T47D (cell line): Measurements from ENCODE around the gene PHLPP1.

Experiments
- DNase-seq, 2 experiments: peaks; one replicate each; pipeline versions ENCODE4 v3.0.0 to v3.0.0-alpha.2; 2011 to 2012; ENCODE audit warnings: low read depth in 1 of 2, low spot score in 1 of 2
- JUND ChIP-seq: IDR thresholded peaks from 2 replicates; pipeline ENCODE4 v1.6.1; 2012; ENCODE audit warnings: low read depth
- in situ Hi-C: cut with HindIII; loops from 2 replicates; pipeline ENCODE4 v1.10.0; 2016; ENCODE audit warnings: low sequenced_read_pairs, low pct_unique_long_range_greater_than_20kb

Gene PHLPP1

GRCh38 chr18:62844850-62845643 lies 129.7 kb downstream of the PHLPP1 start:
- DNase-seq, result no peak
- in situ Hi-C loops, result no loop called here
- TF ChIP-seq JUND, result no peak

GRCh38 chr18:62846313-62846712 lies 131.0 kb downstream of the PHLPP1 start:
- no peak for TF ChIP-seq JUND
- DNase-seq, result no peak
- in situ Hi-C loops, result no loop called here

GRCh38 chr18:62847081-62847480 lies 131.7 kb downstream of the PHLPP1 start:
- TF ChIP-seq JUND, result no peak
- in situ Hi-C loops, result no loop called here
- DNase-seq, result no peak

- in situ Hi-C loops, result no loop called here
- DNase-seq, result no peak
- no peak for TF ChIP-seq JUND
Observed at GRCh38 chr18:62848946-62849345, 133.6 kb downstream of the PHLPP1 start.

- no peak for DNase-seq
- TF ChIP-seq JUND, result no peak
- in situ Hi-C loops, result no loop called here
Observed at GRCh38 chr18:62850619-62851306, 135.4 kb downstream of the PHLPP1 start.

- no peak for DNase-seq
- no peak for TF ChIP-seq JUND
- in situ Hi-C loops, result no loop called here
Observed at GRCh38 chr18:62852851-62853250, 137.5 kb downstream of the PHLPP1 start.

GRCh38 chr18:62856294-62856693 lies 141.0 kb downstream of the PHLPP1 start:
- in situ Hi-C loops, result no loop called here
- no peak for DNase-seq
- no peak for TF ChIP-seq JUND

GRCh38 chr18:62857263-62857976 lies 142.1 kb downstream of the PHLPP1 start:
- TF ChIP-seq JUND, result no peak
- in situ Hi-C loops, result no loop called here
- DNase-seq, result no peak

- in situ Hi-C loops, result no loop called here
- no peak for DNase-seq
- TF ChIP-seq JUND, result no peak
Observed at GRCh38 chr18:62860062-62860461, 144.7 kb downstream of the PHLPP1 start.

GRCh38 chr18:62862466-62862865 lies 147.1 kb downstream of the PHLPP1 start:
- no peak for DNase-seq
- TF ChIP-seq JUND, result no peak
- in situ Hi-C loops, result no loop called here

- TF ChIP-seq JUND, result no peak
- no peak for DNase-seq
- in situ Hi-C loops, result no loop called here
Observed at GRCh38 chr18:62863579-62864001, 148.2 kb downstream of the PHLPP1 start.

- no peak for DNase-seq
- no peak for TF ChIP-seq JUND
- in situ Hi-C loops, result no loop called here
Observed at GRCh38 chr18:62865498-62865897, 150.2 kb downstream of the PHLPP1 start.

- DNase-seq, result no peak
- in situ Hi-C loops, result no loop called here
Observed at GRCh38 chr18:62867534-62867933, 152.2 kb downstream of the PHLPP1 start.

More at GRCh38 chr18:62867534-62867933, 152.2 kb downstream of the PHLPP1 start:
- TF ChIP-seq JUND, result no peak
